Measurements from ENCODE around the gene KCND2. TPM values are rescaled to one million over a fixed set of nuclear protein-coding genes. Genes with fewer than 3 reads are reported as not detected.

Gene KCND2
- total RNA-seq, 1 experiment from 2014 or later: not detected

GRCh38 chr7:120460949-120461348 lies 188.0 kb downstream of the KCND2 start:
- DNase-seq (ENCODE audit: low read depth in 1 of 2, low spot score in 2 of 2): no peak
- H3K27me3 ChIP-seq (replicated peaks): no peaks in the 10 kb centered on the region
- H3K27ac ChIP-seq: no peak overlapping the region
- no peaks in the 10 kb centered on the region for H3K9me3 ChIP-seq (replicated peaks)
- H3K36me3 ChIP-seq: no peaks in the 10 kb centered on the region
- no peak overlapping the region for H3K4me3 ChIP-seq
- no peaks in the 10 kb centered on the region for H3K4me1 ChIP-seq (replicated peaks)

- H3K4me1 ChIP-seq (replicated peaks): no peaks in the 10 kb centered on the region
- no peaks in the 10 kb centered on the region for H3K36me3 ChIP-seq
- H3K27ac ChIP-seq: no peak overlapping the region
- H3K27me3 ChIP-seq (replicated peaks): no peaks in the 10 kb centered on the region
- no peaks in the 10 kb centered on the region for H3K9me3 ChIP-seq (replicated peaks)
- no peak overlapping the region for H3K4me3 ChIP-seq
- DNase-seq (ENCODE audit: low read depth in 1 of 2, low spot score in 2 of 2): no peak
Measured at GRCh38 chr7:120462991-120463390, 190.0 kb downstream of the KCND2 start.

DNA sequence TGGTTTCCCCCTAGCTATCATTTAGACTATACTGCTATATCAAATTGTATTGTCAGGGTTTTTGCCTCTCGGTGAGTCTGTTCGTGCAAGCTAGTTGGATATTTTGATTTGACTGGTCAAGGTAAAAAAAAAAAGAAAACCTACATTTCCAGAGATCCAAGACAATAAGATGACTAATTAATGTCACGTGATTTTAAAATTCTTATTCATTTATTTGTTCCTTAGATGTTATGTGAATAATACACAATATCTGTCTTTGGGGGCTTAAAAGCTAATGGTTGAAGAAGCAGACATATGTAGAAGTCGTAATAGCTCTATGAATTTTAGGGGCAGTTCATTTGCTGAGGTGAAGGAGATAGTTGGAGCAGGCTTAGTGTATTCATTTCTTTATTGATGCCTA lies 191.1 kb downstream of the KCND2 start:
- Histone ChIP-seq H3K27me3 (replicated peaks) (no peaks in the 10 kb centered on the region), H3K9me3 (replicated peaks) (no peaks in the 10 kb centered on the region), H3K36me3 (no peaks in the 10 kb centered on the region), H3K4me1 (replicated peaks) (no peaks in the 10 kb centered on the region), H3K4me3 (no peak overlapping the region), H3K27ac (no peak overlapping the region)
- DNase-seq (ENCODE audit: low read depth in 1 of 2, low spot score in 2 of 2): no peak

DNA sequence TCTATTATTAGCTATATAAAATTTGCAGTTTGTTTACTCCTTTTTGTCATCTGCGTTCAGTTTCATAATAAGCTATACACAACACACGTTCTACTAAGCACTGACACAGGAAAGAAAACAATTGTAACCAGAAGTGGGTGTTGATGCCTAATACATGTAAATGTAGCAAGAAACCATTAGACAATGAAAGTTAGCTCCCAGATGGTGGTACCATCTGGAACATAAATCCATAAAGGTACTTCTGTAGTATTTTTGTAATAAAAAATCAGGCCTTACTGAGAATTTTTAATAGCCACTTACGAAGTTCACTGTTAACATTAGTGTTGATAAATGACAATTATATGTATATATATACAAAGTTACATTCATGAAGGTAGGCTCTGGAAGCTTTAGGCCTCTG lies 194.7 kb downstream of the KCND2 start:
- H3K4me3 ChIP-seq: no peak overlapping the region

GRCh38 chr7:120468611-120469010 lies 195.6 kb downstream of the KCND2 start:
- DNase-seq (ENCODE audit: low read depth in 1 of 2, low spot score in 2 of 2): no peak

More for the DNA sequence above, 194.7 kb downstream of the KCND2 start:
- no peak for DNase-seq (ENCODE audit: low read depth in 1 of 2, low spot score in 2 of 2)
- no peaks in the 10 kb centered on the region for H3K27me3 ChIP-seq (replicated peaks)
- no peak overlapping the region for H3K27ac ChIP-seq
- H3K36me3 ChIP-seq: no peaks in the 10 kb centered on the region
- no peaks in the 10 kb centered on the region for H3K9me3 ChIP-seq (replicated peaks)
- no peaks in the 10 kb centered on the region for H3K4me1 ChIP-seq (replicated peaks)

DNA sequence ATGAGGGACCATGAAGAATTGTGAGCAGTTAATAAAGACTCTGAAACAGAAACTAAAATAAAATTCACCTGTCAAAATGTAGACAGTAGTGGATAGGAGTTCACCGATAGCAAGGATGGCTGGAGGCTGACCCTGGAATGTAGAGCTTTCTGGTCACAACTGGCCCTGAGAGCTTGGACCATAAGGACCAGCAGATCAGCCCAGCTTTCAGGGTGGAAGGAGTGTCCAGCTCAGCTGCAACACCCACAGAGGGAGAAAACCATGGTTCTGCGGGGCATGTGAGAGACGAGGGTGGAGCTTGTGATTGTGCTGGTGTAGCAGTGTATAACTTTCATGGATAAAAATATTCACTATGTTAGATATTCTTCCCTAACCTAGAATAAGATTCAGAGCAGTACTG lies 199.9 kb downstream of the KCND2 start:
- Histone ChIP-seq H3K4me3 (no peak overlapping the region), H3K36me3 (no peaks in the 10 kb centered on the region), H3K27me3 (replicated peaks) (no peaks in the 10 kb centered on the region), H3K4me1 (replicated peaks) (no peaks in the 10 kb centered on the region), H3K27ac (no peak overlapping the region), H3K9me3 (replicated peaks) (no peaks in the 10 kb centered on the region)
- DNase-seq (ENCODE audit: low read depth in 1 of 2, low spot score in 2 of 2): no peak

More at GRCh38 chr7:120468611-120469010, 195.6 kb downstream of the KCND2 start:
- Histone ChIP-seq H3K27ac (no peak overlapping the region), H3K9me3 (replicated peaks) (no peaks in the 10 kb centered on the region), H3K4me3 (no peak overlapping the region), H3K27me3 (replicated peaks) (no peaks in the 10 kb centered on the region), H3K36me3 (no peaks in the 10 kb centered on the region), H3K4me1 (replicated peaks) (no peaks in the 10 kb centered on the region)

DNA sequence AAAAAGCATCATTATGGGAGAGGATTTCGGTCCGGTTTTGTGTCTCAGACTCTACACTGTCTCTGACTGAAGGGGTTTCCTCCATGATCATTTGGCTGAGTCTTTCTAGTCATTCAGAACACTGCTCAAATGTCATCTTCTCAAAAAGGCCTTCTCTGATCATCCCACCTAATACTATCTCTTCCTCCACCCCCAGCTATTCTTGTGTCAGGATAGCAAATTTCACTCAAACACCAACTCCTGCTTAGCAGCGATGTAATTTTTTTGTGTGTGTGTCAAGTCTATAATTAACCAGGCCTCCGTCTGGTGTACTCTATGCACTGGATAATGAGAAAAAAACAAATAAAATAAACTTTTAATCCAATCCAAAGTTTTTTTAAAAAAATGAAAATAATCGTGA lies 200.4 kb downstream of the KCND2 start:
- no peak overlapping the region for H3K27ac ChIP-seq
- no peaks in the 10 kb centered on the region for H3K27me3 ChIP-seq (replicated peaks)
- no peaks in the 10 kb centered on the region for H3K36me3 ChIP-seq
- no peak overlapping the region for H3K4me3 ChIP-seq
- no peak for DNase-seq (ENCODE audit: low read depth in 1 of 2, low spot score in 2 of 2)
- no peaks in the 10 kb centered on the region for H3K4me1 ChIP-seq (replicated peaks)
- no peaks in the 10 kb centered on the region for H3K9me3 ChIP-seq (replicated peaks)

DNA sequence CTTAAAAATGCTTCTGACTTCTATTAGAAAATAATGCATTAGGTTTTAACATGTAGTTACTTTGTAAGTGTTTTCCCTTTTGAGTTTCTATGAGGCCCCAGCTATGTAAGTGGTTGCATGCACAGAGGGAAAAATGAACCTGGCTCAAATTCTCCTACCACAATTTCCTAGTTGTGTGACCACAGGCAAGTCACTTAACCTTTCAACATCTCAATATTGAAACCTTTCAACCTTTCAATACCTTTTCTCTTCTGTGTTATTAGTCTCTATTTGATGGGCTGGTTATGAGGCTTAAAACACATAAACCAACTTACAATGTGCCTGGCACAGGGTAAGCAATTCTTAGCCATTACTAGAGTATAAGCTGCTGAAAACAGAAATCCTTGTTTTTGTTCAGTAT lies 203.0 kb downstream of the KCND2 start:
- Histone ChIP-seq H3K4me1 (replicated peaks) (no peaks in the 10 kb centered on the region), H3K36me3 (no peaks in the 10 kb centered on the region), H3K27ac (no peak overlapping the region), H3K27me3 (replicated peaks) (no peaks in the 10 kb centered on the region), H3K4me3 (no peak overlapping the region), H3K9me3 (replicated peaks) (no peaks in the 10 kb centered on the region)
- DNase-seq (ENCODE audit: low read depth in 1 of 2, low spot score in 2 of 2): no peak

- no peak overlapping the region for H3K27ac ChIP-seq
- H3K4me1 ChIP-seq (replicated peaks): no peaks in the 10 kb centered on the region
- H3K27me3 ChIP-seq (replicated peaks): no peaks in the 10 kb centered on the region
Measured at GRCh38 chr7:120480472-120480871, 207.5 kb downstream of the KCND2 start.

GRCh38 chr7:120480930-120481329 lies 208.0 kb downstream of the KCND2 start:
- H3K9me3 ChIP-seq (replicated peaks): no peaks in the 10 kb centered on the region
- no peaks in the 10 kb centered on the region for H3K27me3 ChIP-seq (replicated peaks)
- DNase-seq (ENCODE audit: low read depth in 1 of 2, low spot score in 2 of 2): no peak
- H3K4me1 ChIP-seq (replicated peaks): no peaks in the 10 kb centered on the region
- H3K36me3 ChIP-seq: no peaks in the 10 kb centered on the region
- H3K4me3 ChIP-seq: no peak overlapping the region
- no peak overlapping the region for H3K27ac ChIP-seq

More at GRCh38 chr7:120480472-120480871, 207.5 kb downstream of the KCND2 start:
- Histone ChIP-seq H3K4me3 (no peak overlapping the region), H3K36me3 (no peaks in the 10 kb centered on the region), H3K9me3 (replicated peaks) (no peaks in the 10 kb centered on the region)
- no peak for DNase-seq (ENCODE audit: low read depth in 1 of 2, low spot score in 2 of 2)

GRCh38 chr7:120486164-120486563 lies 213.2 kb downstream of the KCND2 start:
- no peaks in the 10 kb centered on the region; the same call in 1 of the 2 replicates for H3K27me3 ChIP-seq (replicated peaks)
- no peaks in the 10 kb centered on the region for H3K36me3 ChIP-seq
- DNase-seq (ENCODE audit: low read depth in 1 of 2, low spot score in 2 of 2): no peak
- H3K9me3 ChIP-seq (replicated peaks): no peaks in the 10 kb centered on the region
- H3K27ac ChIP-seq: no peak overlapping the region
- H3K4me1 ChIP-seq (replicated peaks): no peaks in the 10 kb centered on the region
- H3K4me3 ChIP-seq: no peak overlapping the region

- Histone ChIP-seq H3K9me3 (replicated peaks) (no peaks in the 10 kb centered on the region), H3K36me3 (no peaks in the 10 kb centered on the region), H3K27me3 (replicated peaks) (no peaks in the 10 kb centered on the region; the same call in 1 of the 2 replicates), H3K4me3 (no peak overlapping the region), H3K27ac (no peak overlapping the region), H3K4me1 (replicated peaks) (no peaks in the 10 kb centered on the region)
- no peak for DNase-seq (ENCODE audit: low read depth in 1 of 2, low spot score in 2 of 2)
Measured at GRCh38 chr7:120502132-120502531, 229.2 kb downstream of the KCND2 start.

DNA sequence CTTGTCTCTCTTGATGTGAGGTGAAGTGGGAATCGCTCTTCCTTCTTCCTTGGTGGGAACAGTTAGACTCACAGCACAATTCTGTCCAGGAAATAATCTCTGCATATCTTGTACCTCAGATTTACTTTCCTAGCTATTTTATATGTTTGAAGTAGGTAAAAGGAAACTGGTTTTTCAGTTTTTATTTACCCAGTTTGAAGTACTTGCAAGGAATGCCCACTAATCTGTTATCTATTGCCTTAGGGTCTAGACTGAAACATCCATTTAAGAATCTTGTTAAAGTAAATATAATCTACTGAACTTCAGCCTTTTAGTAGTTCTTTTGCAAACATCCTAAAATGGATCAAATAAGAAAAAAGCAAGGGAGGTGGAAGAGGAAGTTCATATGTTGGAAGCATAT lies 229.8 kb downstream of the KCND2 start:
- Histone ChIP-seq H3K9me3 (replicated peaks) (no peaks in the 10 kb centered on the region), H3K27ac (no peak overlapping the region), H3K4me3 (no peak overlapping the region), H3K36me3 (no peaks in the 10 kb centered on the region), H3K4me1 (replicated peaks) (no peaks in the 10 kb centered on the region), H3K27me3 (replicated peaks) (no peaks in the 10 kb centered on the region; the same call in 1 of the 2 replicates)
- no peak for DNase-seq (ENCODE audit: low read depth in 1 of 2, low spot score in 2 of 2)

DNA sequence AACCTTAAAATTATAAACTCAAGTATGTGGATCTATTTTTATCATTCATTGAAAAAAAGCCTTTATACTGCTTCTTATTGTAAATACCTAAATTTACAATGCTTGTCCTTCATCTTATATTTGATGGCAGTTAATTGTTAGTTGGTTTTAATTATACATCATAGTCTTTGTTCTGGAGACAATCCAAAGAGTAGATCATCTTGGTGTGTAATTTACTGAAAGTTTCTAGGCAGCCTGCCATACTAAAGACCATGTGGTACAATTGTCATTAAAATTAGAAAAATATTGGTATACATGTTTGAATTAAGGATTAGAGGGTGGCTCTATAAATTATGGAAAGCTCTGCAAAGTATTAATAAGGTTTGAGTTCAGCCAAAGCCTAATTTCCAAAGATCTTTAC lies 231.4 kb downstream of the KCND2 start:
- no peak for DNase-seq (ENCODE audit: low read depth in 1 of 2, low spot score in 2 of 2)
- Histone ChIP-seq H3K27me3 (replicated peaks) (no peaks in the 10 kb centered on the region; the same call in 1 of the 2 replicates), H3K9me3 (replicated peaks) (no peaks in the 10 kb centered on the region), H3K4me1 (replicated peaks) (no peaks in the 10 kb centered on the region), H3K4me3 (no peak overlapping the region), H3K27ac (no peak overlapping the region), H3K36me3 (no peaks in the 10 kb centered on the region)

DNA sequence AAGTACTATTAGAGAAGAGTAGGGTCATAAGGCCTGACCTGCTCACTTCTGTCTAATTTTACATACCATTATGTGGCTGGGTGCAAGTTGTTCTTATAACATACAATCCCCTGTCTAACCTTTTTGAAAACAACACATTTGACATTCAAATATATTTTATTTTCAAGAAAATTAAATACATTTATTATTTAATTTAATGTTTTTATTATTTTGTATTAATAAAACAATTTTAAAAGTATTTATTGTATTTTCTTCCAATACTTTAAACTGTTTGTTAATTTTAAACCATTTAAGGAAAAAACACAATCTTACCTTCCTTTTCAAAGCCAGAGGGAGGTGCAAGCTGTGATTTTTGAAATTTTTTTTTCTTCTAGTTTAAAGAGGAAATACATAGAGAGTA lies 232.8 kb downstream of the KCND2 start:
- Histone ChIP-seq H3K27ac (no peak overlapping the region), H3K4me1 (replicated peaks) (no peaks in the 10 kb centered on the region), H3K4me3 (no peak overlapping the region), H3K36me3 (no peaks in the 10 kb centered on the region), H3K27me3 (replicated peaks) (peaks cover 5% of the 10 kb centered on the region), H3K9me3 (replicated peaks) (no peaks in the 10 kb centered on the region)
- DNase-seq (ENCODE audit: low read depth in 1 of 2, low spot score in 2 of 2): no peak
